A375 (cell line): Measurements from ENCODE around the gene HTATSF1. TPM values are rescaled to one million over a fixed set of nuclear protein-coding genes. Genes with fewer than 3 reads are reported as not detected.

ENCODE experiments used
- small RNA-seq: library from RNA; depleted of rRNA; stranded (forward); fragments of <200 nt; gene quantifications from one replicate; pipeline ENCODE3, GENCODE V24; 2014
- total RNA-seq: library from RNA; depleted of rRNA; stranded (reverse); fragments of >200 nt; shearing (Covaris generic); gene quantifications from 2 replicates; pipeline ENCODE4 v1.2.3, GENCODE V29; 2014; rRNA removed

HTATSF1 gene, protein sequence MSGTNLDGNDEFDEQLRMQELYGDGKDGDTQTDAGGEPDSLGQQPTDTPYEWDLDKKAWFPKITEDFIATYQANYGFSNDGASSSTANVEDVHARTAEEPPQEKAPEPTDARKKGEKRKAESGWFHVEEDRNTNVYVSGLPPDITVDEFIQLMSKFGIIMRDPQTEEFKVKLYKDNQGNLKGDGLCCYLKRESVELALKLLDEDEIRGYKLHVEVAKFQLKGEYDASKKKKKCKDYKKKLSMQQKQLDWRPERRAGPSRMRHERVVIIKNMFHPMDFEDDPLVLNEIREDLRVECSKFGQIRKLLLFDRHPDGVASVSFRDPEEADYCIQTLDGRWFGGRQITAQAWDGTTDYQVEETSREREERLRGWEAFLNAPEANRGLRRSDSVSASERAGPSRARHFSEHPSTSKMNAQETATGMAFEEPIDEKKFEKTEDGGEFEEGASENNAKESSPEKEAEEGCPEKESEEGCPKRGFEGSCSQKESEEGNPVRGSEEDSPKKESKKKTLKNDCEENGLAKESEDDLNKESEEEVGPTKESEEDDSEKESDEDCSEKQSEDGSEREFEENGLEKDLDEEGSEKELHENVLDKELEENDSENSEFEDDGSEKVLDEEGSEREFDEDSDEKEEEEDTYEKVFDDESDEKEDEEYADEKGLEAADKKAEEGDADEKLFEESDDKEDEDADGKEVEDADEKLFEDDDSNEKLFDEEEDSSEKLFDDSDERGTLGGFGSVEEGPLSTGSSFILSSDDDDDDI
- 44.1 and 53.3 TPM in 2 replicates for total RNA-seq

DNA sequence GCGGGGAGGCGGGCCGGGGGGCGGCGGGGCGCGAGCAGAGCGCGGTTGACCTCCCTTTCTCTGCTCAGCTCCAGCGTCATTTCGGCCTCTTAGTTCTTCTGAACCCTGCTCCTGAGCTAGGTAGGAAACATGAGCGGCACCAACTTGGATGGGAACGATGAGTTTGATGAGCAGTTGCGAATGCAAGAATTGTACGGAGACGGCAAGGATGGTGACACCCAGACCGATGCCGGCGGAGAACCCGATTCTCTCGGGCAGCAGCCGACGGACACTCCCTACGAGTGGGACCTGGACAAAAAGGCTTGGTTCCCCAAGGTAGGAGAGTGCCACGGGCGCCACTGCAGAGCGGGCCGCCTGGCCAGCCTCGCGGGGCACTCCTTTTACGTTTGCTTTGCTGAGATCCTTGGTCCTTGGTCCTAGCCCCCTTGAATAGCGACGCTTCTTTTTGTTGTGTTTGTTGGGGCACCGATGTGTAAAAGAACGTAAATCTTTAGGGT, at the start of gene HTATSF1:
TSS of gene HTATSF1 (plus strand) at position 37 of the 497 bp plus-strand sequence. CDS start at position 130, 93 bp downstream.

DNA sequence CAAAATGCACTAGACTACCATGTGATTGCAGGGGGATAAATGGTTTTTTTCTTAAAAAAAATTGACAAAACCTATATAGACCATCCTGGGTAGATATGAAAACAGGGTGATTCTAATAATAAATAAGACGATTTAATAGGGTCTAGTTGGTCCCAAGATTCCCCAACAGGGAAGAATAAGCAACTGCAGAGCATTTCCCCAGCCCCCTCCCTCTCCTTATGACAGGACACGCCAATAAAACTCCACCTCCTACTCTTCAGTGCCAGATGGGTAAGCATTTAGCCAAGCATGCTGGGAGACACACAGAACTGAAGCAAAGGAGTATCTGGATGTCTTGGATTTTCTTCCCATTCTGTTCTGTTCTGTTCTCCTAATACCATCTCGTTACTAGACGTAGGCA, 9.7 kb upstream of the HTATSF1 start, which contains the start of gene BRS3:
TSS of gene BRS3 (plus strand) at position 301 of the 400 bp plus-strand sequence. CDS start 168 bp downstream, outside the sequence.

DNA sequence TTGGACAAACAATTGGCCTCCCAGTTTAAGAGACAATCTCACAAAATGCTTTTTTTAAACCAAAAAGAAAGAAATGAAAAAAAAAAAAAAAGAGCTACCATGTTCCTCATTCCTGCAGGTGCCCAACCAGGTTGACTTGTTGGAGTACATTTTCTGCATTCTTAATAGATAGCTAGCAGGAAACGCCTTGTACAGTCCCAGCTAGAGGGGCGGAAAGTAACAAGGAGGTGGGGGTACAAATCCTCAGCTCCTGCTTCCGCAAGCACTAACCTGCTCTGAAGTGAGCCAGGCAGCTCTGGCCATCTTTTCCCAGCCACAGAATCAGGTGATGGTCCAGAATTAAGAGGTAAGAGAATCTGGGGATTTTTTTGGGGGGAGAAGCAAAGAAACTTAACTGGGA, 34.6 kb downstream of the HTATSF1 start, which contains the start of gene VGLL1:
TSS of gene VGLL1 (plus strand) at position 265 of the 400 bp plus-strand sequence. CDS start 3,806 bp downstream, outside the sequence.

Small RNA genes within 50 kb of the gene (small RNA-seq; reads per million reads assigned to genes)
- not detected for gene MIR934

Other genes starting within 250 kb of the HTATSF1 start
- 22.5 TPM in 2 replicates for gene MAP7D3, start 246.2 kb upstream of the HTATSF1 start, total RNA-seq
- gene ADGRG4, start 196.6 kb upstream of the HTATSF1 start, total RNA-seq = not detected in 2 replicates
- not detected in 2 replicates for gene BRS3, start 9.6 kb upstream of the HTATSF1 start, total RNA-seq
- not detected in 2 replicates for gene VGLL1, start 34.6 kb downstream of the HTATSF1 start, total RNA-seq
- not detected in 2 replicates for gene CD40LG, start 150.6 kb downstream of the HTATSF1 start, total RNA-seq